ENCODE data around the gene PTMS.

PTMS gene

DNA sequence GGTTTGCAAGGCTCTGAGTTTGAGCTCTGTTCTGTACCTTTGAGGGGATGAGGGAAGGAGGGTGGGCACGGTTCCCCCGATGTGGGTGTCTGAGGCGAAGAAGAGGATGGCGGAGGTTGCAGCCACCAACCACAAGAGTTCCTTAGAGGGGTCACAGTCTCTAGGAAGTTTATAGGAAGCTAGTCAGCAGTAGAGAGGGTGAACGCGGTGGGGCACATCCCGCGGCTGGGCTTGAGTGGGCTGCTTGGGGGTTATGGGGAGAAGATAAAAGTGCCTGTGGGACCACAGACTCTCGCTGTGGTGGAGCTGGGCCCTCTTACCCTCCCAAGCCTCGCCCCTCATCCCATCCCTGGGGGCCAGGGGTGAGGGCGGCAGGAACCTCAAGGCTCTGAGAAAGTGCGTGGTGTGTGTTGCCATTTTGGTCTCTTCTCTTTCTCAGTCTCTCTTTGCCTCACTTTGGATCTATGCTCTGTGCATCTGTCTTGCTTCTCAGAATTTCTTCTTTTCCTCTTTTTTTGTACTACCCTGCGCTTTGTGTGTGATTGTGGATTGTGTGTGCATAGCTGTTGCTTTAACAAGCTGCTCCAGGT, 25.9 kb downstream of the PTMS start:
- no peak for DNase-seq

DNA sequence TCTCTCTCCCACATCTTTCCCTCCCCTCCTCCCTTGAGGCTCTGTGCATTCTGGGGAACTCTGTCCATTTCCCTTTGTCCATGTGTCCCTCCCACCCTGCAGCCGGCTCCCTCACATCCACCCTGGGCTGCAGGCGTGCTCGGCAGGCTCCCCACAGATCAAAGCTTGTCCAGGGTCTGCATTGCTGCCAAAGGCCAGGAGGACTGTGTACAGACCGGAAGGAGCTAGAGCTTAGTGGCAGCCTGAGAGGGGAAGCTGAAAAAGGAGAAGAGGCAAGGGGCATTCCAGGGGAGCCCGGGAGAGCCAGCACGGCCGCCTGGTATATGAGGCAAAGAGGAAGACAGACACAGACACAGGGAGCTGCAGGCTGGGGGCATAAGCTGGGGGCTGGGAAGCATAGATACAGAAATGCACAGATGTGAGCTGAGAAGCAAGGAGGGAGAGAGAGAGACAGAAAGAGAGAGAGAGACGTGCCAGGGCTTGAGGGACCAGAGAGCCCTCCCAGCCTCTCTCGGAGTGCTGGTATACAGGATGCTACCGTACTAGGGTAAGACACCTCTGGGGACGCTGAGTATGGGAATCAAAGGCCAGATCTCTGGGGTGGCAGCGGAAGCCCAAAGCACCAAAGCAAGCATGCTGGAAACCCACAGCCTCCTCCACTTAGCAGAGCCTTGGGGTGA, 26.5 kb downstream of the PTMS start:
- no peak for DNase-seq

DNA sequence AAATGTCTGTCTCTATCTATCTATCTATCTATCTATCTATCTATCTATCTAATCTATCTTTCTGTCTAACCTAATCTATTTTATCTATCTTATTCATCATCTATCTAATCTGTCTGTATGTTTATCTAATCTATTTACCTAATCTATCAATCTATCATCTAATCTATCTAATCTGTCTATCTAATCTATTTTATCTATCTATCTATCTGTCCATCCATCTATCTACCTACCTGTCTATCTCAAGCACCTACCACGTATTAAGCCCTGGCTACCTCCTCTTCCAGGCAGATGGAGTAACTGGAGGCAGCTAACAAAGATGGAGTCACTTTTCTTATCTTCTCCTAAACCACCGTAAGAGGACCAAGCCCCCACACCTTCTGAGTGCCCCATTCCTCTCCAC, 28.9 kb downstream of the PTMS start:
- no peak for DNase-seq

GRCh38 chr12:6796576-6796975, 30.4 kb downstream of the PTMS start:
- no peak for DNase-seq

GRCh38 chr12:6799147-6799546, 33.0 kb downstream of the PTMS start:
- no peak for DNase-seq

GRCh38 chr12:6807170-6807569, 41.0 kb downstream of the PTMS start:
- no peak for DNase-seq

- no peak for DNase-seq
These were observed 42.9 kb downstream of the PTMS start for GRCh38 chr12:6809056-6809455.

DNA sequence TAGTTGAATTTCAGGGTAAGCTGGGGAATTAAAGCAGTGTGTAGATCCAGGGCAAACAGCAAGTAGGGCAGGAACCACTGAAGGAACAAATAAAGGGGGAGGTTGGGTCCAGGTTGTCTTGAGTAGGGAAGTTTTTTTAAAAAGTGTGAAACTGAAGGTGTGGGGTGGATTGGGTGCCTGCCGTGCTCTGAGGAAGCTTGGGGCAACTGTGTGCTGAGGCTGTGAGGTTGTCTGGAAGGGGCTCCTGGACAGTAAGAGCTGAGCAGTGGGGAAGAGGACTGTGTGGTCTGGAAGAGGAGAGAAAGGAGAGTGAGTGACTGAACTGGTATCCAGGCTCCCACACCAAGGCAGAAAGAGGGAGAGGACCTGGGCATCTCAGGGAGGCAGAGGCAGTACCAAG, 44.6 kb downstream of the PTMS start:
- no peak for DNase-seq

DNA sequence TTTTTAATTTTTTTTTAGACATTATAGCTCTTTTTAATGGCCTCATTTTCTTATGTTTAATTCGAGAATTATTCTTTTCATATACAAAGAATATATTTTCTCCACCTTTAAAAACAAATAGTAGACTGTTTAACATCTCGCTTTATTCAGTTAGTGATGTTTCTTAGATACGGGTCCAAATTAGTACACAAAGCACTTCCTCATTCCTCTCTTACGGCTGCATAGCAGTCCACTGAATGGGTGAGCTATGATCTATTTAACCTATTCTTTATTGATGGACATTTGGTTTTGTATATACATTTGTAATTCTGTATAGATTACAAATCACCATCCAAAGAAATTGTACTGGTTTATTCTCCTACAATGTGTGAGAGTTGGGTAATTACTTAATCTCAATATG, 47.2 kb downstream of the PTMS start:
- DNase-seq: no peak

DNA sequence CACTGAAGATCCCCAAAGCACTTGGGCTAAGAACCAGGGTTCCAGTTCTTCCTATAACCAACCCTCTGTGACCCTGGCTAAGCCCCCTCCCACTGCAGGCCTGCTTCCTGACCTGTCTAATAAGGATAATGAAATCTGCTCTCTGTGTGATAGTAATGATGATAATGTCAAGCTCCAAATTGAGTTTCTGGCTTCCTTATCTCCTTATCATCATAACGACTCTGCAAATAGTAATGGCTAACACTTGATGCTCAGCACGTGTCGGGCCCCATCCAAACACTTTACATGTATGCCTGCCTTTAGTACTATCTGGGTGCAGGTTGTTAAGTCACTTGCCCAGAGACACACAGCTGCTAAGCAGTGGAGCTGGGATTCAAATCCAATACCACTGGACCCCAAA, 50.4 kb downstream of the PTMS start:
- no peak for DNase-seq

DNA sequence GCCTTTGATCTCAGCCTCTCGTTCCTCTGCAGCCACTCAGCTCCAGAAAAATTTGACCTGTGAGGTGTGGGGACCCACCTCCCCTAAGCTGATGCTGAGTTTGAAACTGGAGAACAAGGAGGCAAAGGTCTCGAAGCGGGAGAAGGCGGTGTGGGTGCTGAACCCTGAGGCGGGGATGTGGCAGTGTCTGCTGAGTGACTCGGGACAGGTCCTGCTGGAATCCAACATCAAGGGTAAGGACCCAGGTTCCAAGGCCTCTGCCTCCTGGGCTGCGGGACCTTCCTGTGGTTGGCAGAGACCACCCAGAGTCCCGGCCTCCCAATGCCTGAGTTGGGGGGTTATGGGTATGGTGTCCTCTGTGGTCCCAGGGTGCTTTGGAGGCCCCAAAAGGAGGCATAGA, 50.9 kb downstream of the PTMS start:
- DNase-seq: no peak

- no peak for DNase-seq
These were observed 51.5 kb downstream of the PTMS start for GRCh38 chr12:6817662-6818157.

DNA sequence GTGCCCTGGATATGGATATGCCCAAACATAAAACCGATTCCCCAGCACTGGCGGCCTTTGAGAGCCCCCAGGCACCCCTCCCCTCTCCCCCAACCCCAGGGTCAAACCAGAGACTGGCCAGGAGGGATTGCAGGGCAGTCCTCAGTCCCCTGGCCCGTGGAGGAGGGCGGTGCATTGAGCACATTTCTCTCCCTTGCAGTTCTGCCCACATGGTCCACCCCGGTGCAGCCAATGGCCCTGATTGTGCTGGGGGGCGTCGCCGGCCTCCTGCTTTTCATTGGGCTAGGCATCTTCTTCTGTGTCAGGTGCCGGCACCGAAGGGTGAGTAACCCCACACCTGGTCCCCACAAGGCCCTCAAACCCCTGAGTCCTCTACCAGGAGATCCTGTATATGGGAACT, 52.1 kb downstream of the PTMS start:
- DNase-seq: no peak

DNA sequence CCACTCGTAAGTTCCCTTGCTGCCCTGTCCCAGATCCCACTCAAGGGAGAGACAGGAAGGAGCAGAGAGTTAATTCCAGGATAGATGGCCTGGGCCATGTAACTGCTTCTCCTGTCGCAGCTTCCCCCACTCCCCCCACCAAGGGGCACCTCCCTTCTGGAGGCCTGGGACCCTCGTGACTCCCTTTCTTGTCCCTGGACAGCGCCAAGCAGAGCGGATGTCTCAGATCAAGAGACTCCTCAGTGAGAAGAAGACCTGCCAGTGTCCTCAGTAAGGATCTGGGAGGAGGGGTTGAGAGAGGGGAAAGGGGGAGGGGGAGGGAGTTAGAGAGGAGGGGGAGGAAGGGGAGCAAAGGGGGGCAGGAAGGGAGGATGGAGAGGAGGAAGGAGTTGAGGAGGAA, 52.5 kb downstream of the PTMS start:
- DNase-seq: no peak

DNA sequence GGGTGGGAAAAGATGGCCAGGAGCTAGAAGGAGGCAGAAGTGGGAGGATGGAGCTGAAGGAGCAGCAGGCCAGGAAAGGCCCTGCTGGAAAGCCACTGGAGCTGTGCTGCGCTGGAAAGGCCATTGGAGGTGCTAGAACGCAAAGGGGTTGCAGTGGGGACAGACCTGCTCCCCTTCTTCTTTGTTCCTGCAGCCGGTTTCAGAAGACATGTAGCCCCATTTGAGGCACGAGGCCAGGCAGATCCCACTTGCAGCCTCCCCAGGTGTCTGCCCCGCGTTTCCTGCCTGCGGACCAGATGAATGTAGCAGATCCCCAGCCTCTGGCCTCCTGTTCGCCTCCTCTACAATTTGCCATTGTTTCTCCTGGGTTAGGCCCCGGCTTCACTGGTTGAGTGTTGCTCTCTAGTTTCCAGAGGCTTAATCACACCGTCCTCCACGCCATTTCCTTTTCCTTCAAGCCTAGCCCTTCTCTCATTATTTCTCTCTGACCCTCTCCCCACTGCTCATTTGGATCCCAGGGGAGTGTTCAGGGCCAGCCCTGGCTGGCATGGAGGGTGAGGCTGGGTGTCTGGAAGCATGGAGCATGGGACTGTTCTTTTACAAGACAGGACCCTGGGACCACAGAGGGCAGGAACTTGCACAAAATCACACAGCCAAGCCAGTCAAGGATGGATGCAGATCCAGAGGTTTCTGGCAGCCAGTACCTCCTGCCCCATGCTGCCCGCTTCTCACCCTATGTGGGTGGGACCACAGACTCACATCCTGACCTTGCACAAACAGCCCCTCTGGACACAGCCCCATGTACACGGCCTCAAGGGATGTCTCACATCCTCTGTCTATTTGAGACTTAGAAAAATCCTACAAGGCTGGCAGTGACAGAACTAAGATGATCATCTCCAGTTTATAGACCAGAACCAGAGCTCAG, 53.2 kb downstream of the PTMS start:
- DNase-seq: no peak

DNA sequence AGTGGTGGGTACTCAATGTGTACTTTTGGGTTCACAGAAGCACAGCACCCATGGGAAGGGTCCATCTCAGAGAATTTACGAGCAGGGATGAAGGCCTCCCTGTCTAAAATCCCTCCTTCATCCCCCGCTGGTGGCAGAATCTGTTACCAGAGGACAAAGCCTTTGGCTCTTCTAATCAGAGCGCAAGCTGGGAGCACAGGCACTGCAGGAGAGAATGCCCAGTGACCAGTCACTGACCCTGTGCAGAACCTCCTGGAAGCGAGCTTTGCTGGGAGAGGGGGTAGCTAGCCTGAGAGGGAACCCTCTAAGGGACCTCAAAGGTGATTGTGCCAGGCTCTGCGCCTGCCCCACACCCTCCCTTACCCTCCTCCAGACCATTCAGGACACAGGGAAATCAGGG, 54.0 kb downstream of the PTMS start:
- DNase-seq: no peak
